SK-N-MC (cell line): ENCODE results near the gene KBTBD6.

Experiments used
- EZH2 ChIP-seq: fragments of 200-600 bp; sonication (generic); IDR thresholded peaks from one replicate; pipeline ENCODE4 v1.6.1; 2017; ENCODE audit warnings: antibody characterized with exemption
- FOXP2 ChIP-seq: optimal IDR thresholded peaks from 2 replicates; pipeline ENCODE3; 2011; ENCODE audit warnings: mild to moderate bottlenecking, moderate library complexity; ENCODE audit not compliant: insufficient read depth; ENCODE audit errors: extremely low read length, control extremely low read depth
- POLR2AphosphoS5 ChIP-seq: IDR thresholded peaks from 2 replicates; pipeline ENCODE4 v1.6.1; 2012; ENCODE audit warnings: mild to moderate bottlenecking, low read depth, low read length, borderline replicate concordance

- TF ChIP-seq EZH2 (no peak), POLR2AphosphoS5 (no peak), FOXP2 (no peak)
These were observed 49.6 kb upstream of the KBTBD6 start for GRCh38 chr13:41182231-41182630.
